Astrocyte of the spinal cord (primary cell): ENCODE results near the gene BRD3OS.

Experiments
- DNase-seq: peaks from one replicate; pipeline ENCODE4 v3.0.0; 2011; ENCODE audit warnings: low read depth, low spot score
- H3K4me3 ChIP-seq: 2 replicates; pipeline ENCODE4 v1.5.1; 2011; ENCODE audit warnings: low read depth, mild to moderate bottlenecking, low read length, moderate library complexity
- in situ Hi-C: cut with HindIII; loops from 2 replicates; pipeline ENCODE4 v1.10.0; 2017; ENCODE audit warnings: low sequenced_read_pairs
- TF ChIP-seq, protein P1 (sequence below): IDR thresholded peaks from 2 replicates; pipeline ENCODE4 v1.5.1; 2012; ENCODE audit warnings: low read depth, mild to moderate bottlenecking, low read length, inconsistent platforms

The BRD3OS gene

DNA sequence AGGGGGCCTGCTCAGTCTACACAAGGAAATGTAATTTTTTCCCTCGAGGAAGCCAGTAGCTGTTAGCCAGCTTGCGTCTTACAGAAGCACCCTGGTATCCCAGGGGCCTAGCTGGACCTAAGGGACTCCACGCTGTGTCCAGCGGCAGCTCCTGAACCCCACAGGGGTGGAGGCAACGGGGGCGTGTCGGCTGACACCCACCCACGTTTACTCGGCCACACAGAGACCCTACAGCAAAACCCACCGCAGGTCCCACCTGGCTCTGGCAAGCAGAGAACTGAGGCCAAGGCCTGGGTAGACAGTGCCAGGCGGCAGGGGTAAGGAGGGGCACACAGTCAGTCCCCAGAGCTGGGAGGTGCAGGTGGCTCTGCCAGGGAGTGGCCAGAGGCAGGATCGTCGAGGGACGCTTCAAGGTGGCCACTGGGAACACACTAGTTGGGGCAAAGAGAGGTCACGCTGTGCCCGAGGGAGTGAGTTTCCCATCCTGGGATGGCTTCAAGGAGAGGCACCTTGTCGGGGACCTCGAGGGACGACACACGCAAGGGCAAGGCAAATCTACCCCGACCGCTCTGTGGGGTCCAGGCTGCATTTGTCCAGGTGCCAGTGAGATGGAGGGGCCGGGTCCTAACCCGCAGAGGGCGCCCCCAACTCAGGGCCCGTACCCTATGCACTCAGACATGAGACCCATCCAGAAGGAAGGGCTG is 20.7 kb downstream of the BRD3OS start:
- DNase-seq, result no peak
- in situ Hi-C loops, result no loop called here
- TF ChIP-seq, protein P1, sequence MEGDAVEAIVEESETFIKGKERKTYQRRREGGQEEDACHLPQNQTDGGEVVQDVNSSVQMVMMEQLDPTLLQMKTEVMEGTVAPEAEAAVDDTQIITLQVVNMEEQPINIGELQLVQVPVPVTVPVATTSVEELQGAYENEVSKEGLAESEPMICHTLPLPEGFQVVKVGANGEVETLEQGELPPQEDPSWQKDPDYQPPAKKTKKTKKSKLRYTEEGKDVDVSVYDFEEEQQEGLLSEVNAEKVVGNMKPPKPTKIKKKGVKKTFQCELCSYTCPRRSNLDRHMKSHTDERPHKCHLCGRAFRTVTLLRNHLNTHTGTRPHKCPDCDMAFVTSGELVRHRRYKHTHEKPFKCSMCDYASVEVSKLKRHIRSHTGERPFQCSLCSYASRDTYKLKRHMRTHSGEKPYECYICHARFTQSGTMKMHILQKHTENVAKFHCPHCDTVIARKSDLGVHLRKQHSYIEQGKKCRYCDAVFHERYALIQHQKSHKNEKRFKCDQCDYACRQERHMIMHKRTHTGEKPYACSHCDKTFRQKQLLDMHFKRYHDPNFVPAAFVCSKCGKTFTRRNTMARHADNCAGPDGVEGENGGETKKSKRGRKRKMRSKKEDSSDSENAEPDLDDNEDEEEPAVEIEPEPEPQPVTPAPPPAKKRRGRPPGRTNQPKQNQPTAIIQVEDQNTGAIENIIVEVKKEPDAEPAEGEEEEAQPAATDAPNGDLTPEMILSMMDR, result no peak
- no peak overlapping the region for H3K4me3 ChIP-seq

DNA sequence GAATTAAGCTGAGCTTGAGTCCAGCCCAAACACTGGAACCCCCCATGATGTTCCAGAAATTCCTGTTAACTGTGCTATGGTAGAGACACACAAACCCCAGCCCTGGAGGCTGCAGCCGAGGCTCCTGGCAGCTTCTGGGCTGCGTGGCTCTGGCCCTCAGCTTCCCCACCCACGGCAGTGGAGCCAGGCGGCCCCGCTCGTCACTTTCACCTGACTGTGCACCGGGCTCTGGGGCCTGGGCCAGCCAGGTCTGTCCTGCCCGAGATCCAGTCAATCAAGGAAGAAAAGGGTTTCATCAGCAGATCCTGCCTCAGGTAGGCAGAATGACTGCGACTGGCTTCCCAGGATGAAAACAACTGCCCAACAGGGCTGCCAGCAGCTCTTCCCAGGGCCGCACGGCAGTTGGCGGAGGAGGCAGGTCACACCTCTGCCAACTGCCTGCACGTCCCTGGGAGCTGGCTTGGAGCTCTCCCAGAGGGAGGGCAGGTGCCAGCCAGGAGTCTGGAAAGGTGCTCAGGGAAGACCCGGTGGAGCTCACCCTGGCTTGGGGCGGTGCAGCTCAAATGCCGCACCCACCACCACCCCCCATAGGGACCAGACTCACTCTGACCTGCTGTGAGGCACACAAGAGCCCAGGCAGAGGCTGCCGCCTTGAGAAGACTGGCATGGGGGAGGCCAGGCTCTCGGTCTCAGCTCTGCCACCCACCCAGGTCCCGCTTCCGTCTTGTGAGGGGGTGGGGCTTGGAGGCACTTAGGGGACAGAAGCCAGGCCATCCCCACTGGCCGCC is 21.8 kb downstream of the BRD3OS start:
- TF ChIP-seq, protein P1, result no peak
- in situ Hi-C loops, result no loop called here

DNA sequence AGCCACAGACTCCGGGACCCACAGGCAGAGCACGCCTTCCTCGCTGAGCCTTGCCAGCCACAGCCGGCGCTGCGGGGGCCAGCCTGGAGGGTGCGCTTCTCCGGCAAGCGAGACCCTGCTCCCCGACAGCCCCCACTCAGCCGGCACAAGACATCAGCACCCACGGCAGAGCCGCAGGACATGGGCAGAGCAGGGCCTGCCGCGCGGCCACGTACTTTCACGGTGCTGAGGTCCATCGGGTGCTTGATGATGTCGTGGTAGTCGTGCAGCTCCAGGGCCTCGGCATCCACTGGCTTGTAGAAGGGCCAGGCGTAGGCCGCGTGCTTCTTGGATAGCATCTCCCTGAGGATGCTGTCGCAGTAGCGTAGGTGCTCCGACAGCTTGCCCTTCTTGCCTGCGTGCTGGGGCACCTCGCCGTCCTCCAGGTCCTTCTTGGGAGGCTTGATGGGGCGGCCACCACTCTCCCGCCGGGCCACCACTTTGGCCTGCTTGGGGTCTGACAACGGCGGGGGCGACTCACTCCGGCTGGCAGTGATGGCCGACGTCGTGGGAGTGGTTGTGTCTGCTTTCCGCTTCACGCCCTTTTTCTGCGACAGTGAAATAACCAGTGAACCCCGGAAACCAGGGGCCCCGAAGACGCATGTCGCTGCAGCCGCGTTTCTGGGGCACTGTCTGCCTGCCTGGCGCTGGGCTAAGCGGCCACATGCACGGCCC is 22.7 kb downstream of the BRD3OS start:
- no peak for DNase-seq
- in situ Hi-C loops, result no loop called here
- H3K4me3 ChIP-seq, result no peak overlapping the region
- TF ChIP-seq, protein P1, result no peak

More for the DNA sequence above, 21.8 kb downstream of the BRD3OS start:
- no peak for DNase-seq
- H3K4me3 ChIP-seq, result no peak overlapping the region

DNA sequence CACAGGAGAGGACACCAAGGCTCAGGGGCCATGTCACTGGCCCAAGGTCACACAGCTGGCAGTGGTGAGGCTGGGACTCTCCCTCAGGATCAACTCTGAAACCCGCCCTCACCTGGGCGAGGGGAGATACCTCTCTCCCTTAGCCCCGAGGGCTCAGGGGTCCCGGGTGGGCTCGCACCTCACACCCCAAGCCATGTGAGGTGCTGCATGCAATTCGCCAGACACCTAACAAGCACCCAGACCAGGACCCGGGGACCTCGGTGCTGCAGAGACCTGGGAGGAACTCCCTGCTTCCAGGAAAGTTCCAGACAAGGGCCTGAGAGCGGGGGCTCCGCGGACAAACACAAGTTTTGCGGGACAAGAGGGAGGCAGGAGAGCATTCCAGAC is 23.3 kb downstream of the BRD3OS start:
- in situ Hi-C loops, result no loop called here
- no peak for DNase-seq
- H3K4me3 ChIP-seq, result no peak overlapping the region
- TF ChIP-seq, protein P1, result no peak

DNA sequence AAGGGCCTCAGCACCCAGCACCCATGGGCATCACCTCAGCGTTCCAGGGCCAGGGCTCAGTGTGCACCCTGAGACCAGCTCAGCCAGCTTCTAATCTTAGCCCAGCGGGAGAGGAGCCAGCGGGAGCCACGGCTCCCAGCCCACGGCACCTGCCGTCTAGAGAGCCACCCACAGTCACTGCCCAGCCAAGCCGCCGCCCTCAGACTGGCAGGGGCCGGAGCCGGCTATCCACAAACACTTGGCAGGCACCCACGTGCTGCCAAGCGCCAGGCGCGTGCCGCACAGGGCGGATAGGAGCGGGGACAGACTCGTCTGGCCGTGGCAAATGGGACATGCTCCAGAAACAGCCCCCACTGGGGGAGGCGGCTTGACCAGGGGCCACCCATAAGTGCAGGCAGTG is 24.0 kb downstream of the BRD3OS start:
- in situ Hi-C loops, result no loop called here
- no peak for DNase-seq
- no peak overlapping the region for H3K4me3 ChIP-seq
- TF ChIP-seq, protein P1, result no peak

DNA sequence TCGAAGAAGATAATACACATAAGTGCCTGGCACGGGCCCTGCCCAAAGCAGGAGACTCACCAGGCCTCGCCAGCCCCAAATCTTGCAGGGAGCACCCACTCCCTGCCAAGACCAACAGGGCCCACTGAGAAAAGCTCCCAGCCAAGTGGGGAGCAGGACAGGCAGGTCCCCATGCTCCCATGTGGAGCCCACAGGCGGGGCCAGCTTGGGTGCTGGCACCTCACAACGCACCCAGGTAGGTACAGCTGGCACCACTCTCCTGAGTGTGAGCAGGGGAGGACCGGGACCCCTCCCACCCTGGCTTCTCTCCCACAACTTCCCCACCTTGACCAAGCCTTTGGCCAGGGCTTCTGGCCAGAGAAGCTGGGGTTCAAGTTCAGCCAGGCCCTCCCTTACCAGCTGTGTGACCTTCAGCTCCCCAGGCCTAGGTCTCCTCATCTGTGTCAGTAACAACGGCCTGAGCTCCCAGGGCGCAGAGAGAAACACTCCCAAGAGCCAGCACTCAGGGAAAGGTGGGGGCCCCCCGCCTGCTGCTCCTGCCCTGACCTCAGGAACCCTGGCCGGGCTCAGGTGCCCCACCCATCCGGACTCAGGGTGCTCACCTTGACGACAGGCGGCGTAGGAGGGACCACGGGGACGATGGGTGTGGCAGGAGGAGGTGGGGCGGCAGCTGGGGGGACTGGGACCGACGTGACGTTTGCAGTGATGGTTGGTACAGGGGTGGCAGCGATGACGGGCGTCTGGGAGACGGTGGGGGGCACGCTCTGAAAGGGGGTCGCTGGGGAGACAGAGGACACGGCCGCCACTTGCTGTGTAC is 24.7 kb downstream of the BRD3OS start:
- TF ChIP-seq, protein P1, result no peak
- no peak for DNase-seq
- in situ Hi-C loops, result no loop called here
- H3K4me3 ChIP-seq, result no peak overlapping the region
